ENCODE measurements around the gene CCDC85C.
"Not testable (repeated sequence)": the region's sequence is repeated elsewhere in the genome, so short reads cannot be mapped to it uniquely, and the experiment has no call there.

Gene CCDC85C

DNA sequence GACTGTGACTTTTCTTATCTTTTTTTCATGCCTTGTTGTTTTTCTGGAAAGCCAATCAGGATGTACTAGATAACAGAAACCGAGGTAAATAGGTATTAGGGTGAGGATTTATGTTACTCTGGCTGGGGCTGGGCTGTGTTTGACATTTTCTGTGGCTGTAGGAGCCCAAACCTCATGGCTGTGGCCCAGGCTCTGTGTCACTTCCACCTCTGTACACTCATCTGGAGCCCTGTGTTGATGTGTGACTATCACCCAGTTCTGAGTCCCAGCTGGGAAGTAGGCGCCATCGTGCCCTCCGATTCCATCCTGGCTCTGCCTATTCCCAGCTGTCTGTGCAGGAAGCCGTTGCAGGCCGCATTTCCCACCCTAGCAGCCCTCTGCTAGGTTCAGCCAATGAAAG is 39.3 kb upstream of the CCDC85C start:
- no peaks in the 10 kb centered on the region for H3K36me3 ChIP-seq
- H3K27ac ChIP-seq = no peak overlapping the region
- intact Hi-C loops (cut with DNase I; ENCODE audit: low total_unique reads) = no loop called here
- no peak overlapping the region for H3K4me3 ChIP-seq
- TF ChIP-seq, protein P1, sequence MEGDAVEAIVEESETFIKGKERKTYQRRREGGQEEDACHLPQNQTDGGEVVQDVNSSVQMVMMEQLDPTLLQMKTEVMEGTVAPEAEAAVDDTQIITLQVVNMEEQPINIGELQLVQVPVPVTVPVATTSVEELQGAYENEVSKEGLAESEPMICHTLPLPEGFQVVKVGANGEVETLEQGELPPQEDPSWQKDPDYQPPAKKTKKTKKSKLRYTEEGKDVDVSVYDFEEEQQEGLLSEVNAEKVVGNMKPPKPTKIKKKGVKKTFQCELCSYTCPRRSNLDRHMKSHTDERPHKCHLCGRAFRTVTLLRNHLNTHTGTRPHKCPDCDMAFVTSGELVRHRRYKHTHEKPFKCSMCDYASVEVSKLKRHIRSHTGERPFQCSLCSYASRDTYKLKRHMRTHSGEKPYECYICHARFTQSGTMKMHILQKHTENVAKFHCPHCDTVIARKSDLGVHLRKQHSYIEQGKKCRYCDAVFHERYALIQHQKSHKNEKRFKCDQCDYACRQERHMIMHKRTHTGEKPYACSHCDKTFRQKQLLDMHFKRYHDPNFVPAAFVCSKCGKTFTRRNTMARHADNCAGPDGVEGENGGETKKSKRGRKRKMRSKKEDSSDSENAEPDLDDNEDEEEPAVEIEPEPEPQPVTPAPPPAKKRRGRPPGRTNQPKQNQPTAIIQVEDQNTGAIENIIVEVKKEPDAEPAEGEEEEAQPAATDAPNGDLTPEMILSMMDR (IDR thresholded peaks at IDR 0.05) = no peak
- DNase-seq = no peak
- peaks cover 0 to 35% of the 10 kb centered on the region in 2 donors for H3K27me3 ChIP-seq
- H3K9me3 ChIP-seq = no peaks in the 10 kb centered on the region
- H3K4me1 ChIP-seq = peaks cover 0 to 19% (median 10%) of the 10 kb centered on the region in 4 donors

DNA sequence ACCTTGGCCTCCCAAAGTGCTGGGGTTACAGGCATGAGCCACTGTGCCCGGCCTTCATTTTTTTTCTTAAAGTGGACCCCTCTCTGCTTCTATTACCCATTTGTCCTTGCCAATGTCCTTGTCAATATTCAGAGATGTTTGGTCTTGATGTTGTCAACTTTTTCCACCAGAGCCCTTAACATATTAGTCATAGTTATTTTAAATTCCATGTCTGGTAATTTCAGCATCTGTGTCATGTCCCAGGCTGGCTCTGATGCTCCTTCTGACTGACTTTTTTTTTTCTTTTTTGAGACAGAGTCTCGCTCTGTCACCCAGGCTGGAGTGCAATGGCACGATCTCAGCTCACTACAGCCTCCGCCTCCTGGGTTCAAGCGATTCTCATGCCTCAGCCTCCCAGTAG is 38.8 kb upstream of the CCDC85C start:
- H3K4me3 ChIP-seq; H3K36me3 ChIP-seq; H3K27ac ChIP-seq; intact Hi-C loops (cut with DNase I; ENCODE audit: low total_unique reads); DNase-seq; H3K9me3 ChIP-seq: not testable (repeated sequence)
- H3K27me3 ChIP-seq = peaks cover 0 to 35% of the 10 kb centered on the region in 2 donors
- peaks cover 0 to 19% (median 10%) of the 10 kb centered on the region in 4 donors for H3K4me1 ChIP-seq

DNA sequence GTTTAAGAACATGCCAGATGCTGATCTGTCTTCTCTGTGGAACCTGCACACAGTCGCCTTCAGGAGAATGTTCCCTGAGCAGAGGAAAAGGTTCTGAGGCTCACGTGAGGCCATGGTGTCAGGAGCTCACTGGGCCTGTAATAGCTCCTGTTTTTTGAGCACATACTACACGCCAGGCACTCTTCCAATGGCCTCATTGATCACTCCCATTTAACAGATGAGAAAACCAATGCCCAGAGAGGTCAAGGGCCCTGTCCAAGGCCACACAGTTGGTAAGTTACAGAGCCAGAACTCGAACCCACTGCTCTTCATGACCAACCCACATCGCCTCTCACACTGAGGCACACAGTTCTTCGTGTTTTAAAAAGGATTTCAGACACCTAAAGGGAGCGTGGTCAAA is 33.6 kb upstream of the CCDC85C start:
- H3K27me3 ChIP-seq = peaks cover 0 to 10% of the 10 kb centered on the region in 2 donors
- H3K9me3 ChIP-seq = no peaks in the 10 kb centered on the region
- no peak overlapping the region for H3K4me3 ChIP-seq
- TF ChIP-seq, protein P1 (IDR thresholded peaks at IDR 0.05) = no peak
- no peaks in the 10 kb centered on the region for H3K4me1 ChIP-seq
- intact Hi-C loops (cut with DNase I; ENCODE audit: low total_unique reads) = no loop called here
- no peaks in the 10 kb centered on the region for H3K36me3 ChIP-seq
- no peak for DNase-seq
- no peak overlapping the region for H3K27ac ChIP-seq

DNA sequence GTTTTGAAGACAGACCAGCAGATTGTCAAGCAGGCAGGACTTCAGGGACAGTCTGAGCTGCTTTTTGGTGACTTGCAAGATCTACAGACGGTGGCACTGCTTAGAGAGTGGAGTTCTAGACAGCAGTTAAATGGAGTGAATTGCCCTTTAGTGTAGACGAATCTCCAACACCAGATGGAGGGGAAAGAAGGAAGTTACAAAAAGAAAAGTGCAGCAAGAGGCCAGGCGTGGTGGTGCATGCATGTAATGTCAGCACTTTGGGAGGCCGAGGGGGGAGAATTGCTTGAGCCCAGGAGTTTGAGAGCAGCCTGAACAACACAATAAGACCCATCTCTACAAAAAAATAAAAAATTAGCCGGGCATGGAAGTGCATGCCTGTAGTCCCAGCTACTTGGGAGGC is 32.5 kb upstream of the CCDC85C start:
- intact Hi-C loops (cut with DNase I; ENCODE audit: low total_unique reads) = no loop called here
- Histone ChIP-seq H3K36me3 (no peaks in the 10 kb centered on the region), H3K9me3 (no peaks in the 10 kb centered on the region), H3K27ac (no peak overlapping the region), H3K4me1 (no peaks in the 10 kb centered on the region), H3K27me3 (peaks cover 0 to 10% of the 10 kb centered on the region in 2 donors), H3K4me3 (no peak overlapping the region)
- TF ChIP-seq, protein P1 (IDR thresholded peaks at IDR 0.05) = no peak
- DNase-seq = no peak

DNA sequence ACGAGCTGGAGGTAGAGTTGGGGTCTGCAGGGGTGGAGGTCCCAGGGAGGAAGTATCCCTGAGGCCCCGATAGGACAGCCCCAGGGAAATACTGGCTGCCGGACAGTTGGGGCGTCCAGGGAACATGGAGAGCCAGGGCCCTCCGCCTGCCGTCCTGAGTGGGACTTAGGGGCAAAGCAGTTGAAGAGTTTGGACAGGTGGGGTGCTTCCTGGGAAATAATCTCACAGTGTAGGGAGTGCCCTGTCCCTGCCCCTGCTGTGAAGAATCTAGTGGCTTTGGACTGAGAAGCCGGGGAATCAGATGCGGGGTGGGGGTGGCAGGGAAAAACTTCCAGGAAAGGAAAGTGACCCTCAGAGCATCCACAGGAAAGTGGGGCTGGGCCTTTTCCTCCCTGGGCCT is 31.1 kb upstream of the CCDC85C start:
- peaks cover 0 to 10% of the 10 kb centered on the region in 2 donors for H3K27me3 ChIP-seq
- no peaks in the 10 kb centered on the region for H3K9me3 ChIP-seq
- no peak overlapping the region for H3K27ac ChIP-seq
- intact Hi-C loops (cut with DNase I; ENCODE audit: low total_unique reads) = no loop called here
- no peaks in the 10 kb centered on the region for H3K36me3 ChIP-seq
- no peaks in the 10 kb centered on the region for H3K4me1 ChIP-seq
- no peak overlapping the region for H3K4me3 ChIP-seq
- DNase-seq = no peak
- TF ChIP-seq, protein P1 (IDR thresholded peaks at IDR 0.05) = no peak

DNA sequence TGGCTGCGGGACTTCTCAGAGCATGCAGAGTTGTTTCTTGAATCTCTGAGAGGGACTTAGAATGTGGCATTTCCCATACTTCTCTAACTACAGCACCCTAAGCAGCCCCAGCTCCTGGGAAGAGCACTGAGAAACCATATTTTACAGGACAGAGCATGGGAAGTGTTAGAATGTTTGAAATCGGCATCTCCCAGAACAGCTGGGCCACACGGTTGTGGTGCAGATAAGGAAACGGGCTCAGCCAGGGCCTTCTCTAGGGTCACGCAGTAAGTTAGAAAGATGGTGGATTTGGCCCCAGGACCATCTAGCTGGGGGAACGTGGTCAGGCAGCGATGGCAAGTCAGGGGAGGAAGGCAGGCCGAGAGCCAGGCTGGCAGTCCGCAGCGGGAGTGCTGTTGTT is 30.4 kb upstream of the CCDC85C start:
- Histone ChIP-seq H3K27me3 (peaks cover 0 to 10% of the 10 kb centered on the region in 2 donors), H3K4me3 (no peak overlapping the region), H3K27ac (no peak overlapping the region), H3K36me3 (no peaks in the 10 kb centered on the region), H3K9me3 (no peaks in the 10 kb centered on the region), H3K4me1 (no peaks in the 10 kb centered on the region)
- intact Hi-C loops (cut with DNase I; ENCODE audit: low total_unique reads) = no loop called here
- no peak for DNase-seq
- TF ChIP-seq, protein P1 (IDR thresholded peaks at IDR 0.05) = no peak

All from tibial artery (tissue), 4 donors.